PC-9 (cell line): Measurements from ENCODE around the gene ATXN1.

Experiments used
- CTCF ChIP-seq: fragments of 200-600 bp; sonication (generic); conservative IDR thresholded peaks from 2 replicates; pipeline ENCODE4 v1.6.1; 2017; ENCODE audit warnings: mixed run types, antibody characterized with exemption, mild to moderate bottlenecking, moderate library complexity
- EZH2 ChIP-seq: fragments of 200-600 bp; sonication (generic); IDR thresholded peaks from 2 replicates; pipeline ENCODE4 v1.8.0; 2017; ENCODE audit warnings: antibody characterized with exemption, low read depth

- TF ChIP-seq CTCF (no peak), EZH2 (no peak)
Observed at GRCh38 chr6:16766043-16766536, 4.8 kb upstream of the ATXN1 start.
